ENCODE data around the gene CD3G. TPM values are rescaled to one million over a fixed set of nuclear protein-coding genes. Genes with fewer than 3 reads are reported as not detected.

Gene CD3G
- total RNA-seq, 4 donors from 2014 or later, result 0.12 to 0.59 (median 0.37) TPM

DNA sequence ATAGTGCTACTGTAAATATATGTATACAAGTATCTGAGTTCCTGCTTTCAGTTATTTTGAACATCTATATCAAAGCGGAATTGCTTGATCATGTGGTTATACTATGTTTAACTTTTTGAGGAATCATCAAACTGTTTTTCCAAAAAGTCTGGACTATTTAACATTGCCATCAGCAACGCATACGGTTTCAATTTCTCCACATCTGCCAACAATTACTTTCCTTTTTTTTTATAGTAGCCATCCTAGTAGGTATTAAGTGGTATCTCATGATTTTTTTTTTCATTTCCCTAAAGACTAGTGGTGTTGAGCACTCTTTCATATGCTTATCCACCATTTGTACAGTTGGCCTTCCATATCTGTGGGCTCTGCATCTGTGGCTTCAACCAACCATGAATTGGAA is 13.9 kb downstream of the CD3G start:
- intact Hi-C loops (cut with DNase I; ENCODE audit: low total_unique reads), result no loop called here

GRCh38 chr11:118359295-118359958 is 15.3 kb downstream of the CD3G start, which contains the start of gene UBE4A:
TSS of gene UBE4A (plus strand) at chr11:118359600. CDS start at chr11:118365081, 5,481 bp downstream.
- DNase-seq (ENCODE audit: low spot score in 2 of 2), result peak; percentile 94 to 99
- H3K4me3 ChIP-seq (ENCODE audit: low read depth, poor library complexity, severe bottlenecking), result peak within 1 kb of the TSS; percentile 96
- intact Hi-C loops (cut with DNase I; ENCODE audit: low total_unique reads), result no loop called here
- 4% methylated on average over 32 to 33 of the region's 33 CpGs for WGBS, 2 donors
- TF ChIP-seq, protein P1, sequence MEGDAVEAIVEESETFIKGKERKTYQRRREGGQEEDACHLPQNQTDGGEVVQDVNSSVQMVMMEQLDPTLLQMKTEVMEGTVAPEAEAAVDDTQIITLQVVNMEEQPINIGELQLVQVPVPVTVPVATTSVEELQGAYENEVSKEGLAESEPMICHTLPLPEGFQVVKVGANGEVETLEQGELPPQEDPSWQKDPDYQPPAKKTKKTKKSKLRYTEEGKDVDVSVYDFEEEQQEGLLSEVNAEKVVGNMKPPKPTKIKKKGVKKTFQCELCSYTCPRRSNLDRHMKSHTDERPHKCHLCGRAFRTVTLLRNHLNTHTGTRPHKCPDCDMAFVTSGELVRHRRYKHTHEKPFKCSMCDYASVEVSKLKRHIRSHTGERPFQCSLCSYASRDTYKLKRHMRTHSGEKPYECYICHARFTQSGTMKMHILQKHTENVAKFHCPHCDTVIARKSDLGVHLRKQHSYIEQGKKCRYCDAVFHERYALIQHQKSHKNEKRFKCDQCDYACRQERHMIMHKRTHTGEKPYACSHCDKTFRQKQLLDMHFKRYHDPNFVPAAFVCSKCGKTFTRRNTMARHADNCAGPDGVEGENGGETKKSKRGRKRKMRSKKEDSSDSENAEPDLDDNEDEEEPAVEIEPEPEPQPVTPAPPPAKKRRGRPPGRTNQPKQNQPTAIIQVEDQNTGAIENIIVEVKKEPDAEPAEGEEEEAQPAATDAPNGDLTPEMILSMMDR (IDR thresholded peaks at IDR 0.05), result no peak
- peak in 1 of 2 donors; percentile 17 for TF ChIP-seq POLR2A (IDR thresholded peaks at IDR 0.05)

More for the DNA sequence above, 13.9 kb downstream of the CD3G start:
- WGBS, 2 donors, result 37 to 42% methylated on average over 3 of the region's 3 CpGs
- no peak for DNase-seq (ENCODE audit: low spot score in 2 of 2)
- H3K4me3 ChIP-seq (ENCODE audit: low read depth, poor library complexity, severe bottlenecking), result no peak overlapping the region
- TF ChIP-seq POLR2A (IDR thresholded peaks at IDR 0.05), result no peak
- TF ChIP-seq, protein P1 (IDR thresholded peaks at IDR 0.05), result no peak

GRCh38 chr11:118364956-118365615 is 20.9 kb downstream of the CD3G start:
- TF ChIP-seq POLR2A (IDR thresholded peaks at IDR 0.05), result no peak
- TF ChIP-seq, protein P1 (IDR thresholded peaks at IDR 0.05), result no peak
- DNase-seq (ENCODE audit: low spot score in 2 of 2), result no peak
- WGBS, 2 donors, result 87 to 89% methylated on average over 3 of the region's 3 CpGs
- intact Hi-C loops (cut with DNase I; ENCODE audit: low total_unique reads), result no loop called here
- H3K4me3 ChIP-seq (ENCODE audit: low read depth, poor library complexity, severe bottlenecking), result no peak overlapping the region

DNA sequence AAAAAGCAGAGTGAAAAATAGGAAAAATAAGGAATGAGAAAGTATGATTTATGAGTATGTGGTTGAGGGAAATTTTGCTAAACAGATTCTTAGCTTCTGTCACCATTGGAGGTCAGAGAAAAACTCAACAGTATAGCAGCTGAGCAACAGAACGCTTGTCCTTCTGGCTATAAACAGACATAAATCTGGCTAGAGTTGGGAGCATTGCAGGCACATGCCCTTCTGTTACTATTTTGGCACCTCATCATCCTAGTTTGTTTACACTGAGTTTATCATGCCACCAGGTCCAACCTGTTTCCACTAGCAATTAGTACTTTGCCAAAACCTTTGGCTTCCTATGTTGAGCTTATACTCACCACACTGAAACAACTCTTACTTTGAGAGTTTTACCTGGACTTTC is 22.1 kb downstream of the CD3G start:
- intact Hi-C loops (cut with DNase I; ENCODE audit: low total_unique reads), result no loop called here
- 33 to 34% methylated on average over 1 of the region's 1 CpG for WGBS, 2 donors

GRCh38 chr11:118370774-118371173 is 26.6 kb downstream of the CD3G start:
- no peak for TF ChIP-seq POLR2A (IDR thresholded peaks at IDR 0.05)
- TF ChIP-seq, protein P1 (IDR thresholded peaks at IDR 0.05), result no peak
- DNase-seq (ENCODE audit: low spot score in 2 of 2), result no peak
- intact Hi-C loops (cut with DNase I; ENCODE audit: low total_unique reads), result no loop called here
- no peak overlapping the region for H3K4me3 ChIP-seq (ENCODE audit: low read depth, poor library complexity, severe bottlenecking)
- WGBS, 2 donors, result 90 to 92% methylated on average over 4 of the region's 4 CpGs

More for the DNA sequence above, 22.1 kb downstream of the CD3G start:
- no peak overlapping the region for H3K4me3 ChIP-seq (ENCODE audit: low read depth, poor library complexity, severe bottlenecking)
- TF ChIP-seq, protein P1 (IDR thresholded peaks at IDR 0.05), result no peak
- TF ChIP-seq POLR2A (IDR thresholded peaks at IDR 0.05), result no peak
- DNase-seq (ENCODE audit: low spot score in 2 of 2), result peak in 1 of 2 donors; percentile 34

All from lower leg skin (tissue), 4 donors.